ENCODE data around the gene NMS.

- TF ChIP-seq MAX (IDR thresholded peaks at IDR 0.05; ENCODE audit: low read depth, low read length) (no peak), CTCF (IDR thresholded peaks at IDR 0.05; ENCODE audit: low read depth, low read length) (no peak), MYC (IDR thresholded peaks at IDR 0.05; ENCODE audit: low read depth, low read length) (no peak), POLR2A (IDR thresholded peaks at IDR 0.05; ENCODE audit: extremely low read depth, insufficient read length) (no peak)
Observed at GRCh38 chr2:100437751-100438150, 32.5 kb upstream of the NMS start.
